ENCODE results near the gene RCBTB2.
"Not testable (repeated sequence)": the region's sequence is repeated elsewhere in the genome, so short reads cannot be mapped to it uniquely, and the experiment has no call there.

Gene RCBTB2

DNA sequence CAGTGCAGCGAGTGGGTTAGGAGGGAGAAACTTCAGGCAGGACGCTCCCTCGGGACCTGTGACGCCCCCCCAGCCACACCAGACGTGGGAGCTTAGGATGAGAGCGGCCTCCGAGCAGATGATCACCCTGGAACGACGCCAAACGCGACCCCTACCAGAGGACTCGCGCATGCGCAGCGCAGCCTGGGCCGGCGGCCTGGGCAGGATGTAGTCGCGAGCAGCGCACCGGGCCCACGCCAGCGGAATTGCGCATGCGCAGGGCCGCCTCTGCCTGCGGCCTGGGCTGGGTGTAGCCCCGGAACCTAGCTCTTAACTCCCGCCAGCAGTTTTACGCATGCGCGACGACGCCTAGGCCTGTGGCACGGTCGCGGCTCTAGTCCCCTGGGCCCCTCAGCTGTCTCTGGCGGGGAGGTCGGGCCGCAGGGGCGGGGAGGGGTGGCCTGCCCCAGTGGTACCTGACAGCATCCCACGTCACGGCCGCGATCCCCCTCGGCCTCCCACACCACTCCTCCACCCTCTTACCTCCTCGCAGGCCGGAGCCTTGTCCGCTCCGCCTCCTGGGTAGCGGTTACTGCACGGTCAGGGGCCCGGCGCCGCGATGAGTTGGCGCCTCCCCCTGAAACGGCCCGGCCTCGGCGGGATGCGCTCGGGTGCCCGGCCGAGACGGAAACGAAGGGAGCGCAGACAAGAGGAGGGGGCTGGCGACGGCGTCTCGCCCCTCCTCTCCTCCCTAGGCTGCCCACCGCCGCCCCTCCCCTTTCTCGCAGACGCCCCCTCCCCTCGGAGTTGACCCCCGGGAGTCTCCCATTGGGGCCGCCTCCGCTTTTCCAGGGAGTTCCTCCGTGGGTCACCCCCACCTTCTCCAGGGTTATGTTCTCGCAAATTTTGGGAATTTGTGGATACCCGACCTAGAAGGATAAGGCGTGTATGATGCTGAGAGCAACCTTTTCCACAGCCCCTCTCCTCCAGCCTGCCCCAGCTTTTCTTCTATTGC is at the start of gene RCBTB2:
Gene RCBTB2, minus strand, starts transcription at position 575 of the 994 bp plus-strand sequence. CDS start 11,141 bp downstream, outside the sequence.
- DNase-seq = peak; percentile 97

DNA sequence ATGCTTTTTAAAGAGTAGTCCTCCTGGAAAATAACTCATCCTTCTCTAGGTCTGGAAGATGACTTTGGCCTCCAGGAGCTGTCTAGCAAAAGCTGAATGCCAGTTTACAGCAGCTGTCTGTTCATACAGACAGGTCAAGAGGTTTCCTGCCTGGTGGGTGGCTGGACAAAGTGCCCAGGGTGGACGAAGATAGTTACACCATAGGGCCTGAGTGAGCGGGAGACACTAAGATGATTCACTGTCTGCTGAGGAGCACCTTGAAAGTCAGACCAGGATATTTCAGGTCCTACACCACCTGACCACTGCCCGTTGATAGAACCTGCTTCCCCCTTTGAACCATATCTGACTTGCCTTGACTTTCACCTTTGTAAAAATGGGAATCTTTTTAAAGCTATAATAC is 49.2 kb upstream of the RCBTB2 start:
- no peak for DNase-seq

DNA sequence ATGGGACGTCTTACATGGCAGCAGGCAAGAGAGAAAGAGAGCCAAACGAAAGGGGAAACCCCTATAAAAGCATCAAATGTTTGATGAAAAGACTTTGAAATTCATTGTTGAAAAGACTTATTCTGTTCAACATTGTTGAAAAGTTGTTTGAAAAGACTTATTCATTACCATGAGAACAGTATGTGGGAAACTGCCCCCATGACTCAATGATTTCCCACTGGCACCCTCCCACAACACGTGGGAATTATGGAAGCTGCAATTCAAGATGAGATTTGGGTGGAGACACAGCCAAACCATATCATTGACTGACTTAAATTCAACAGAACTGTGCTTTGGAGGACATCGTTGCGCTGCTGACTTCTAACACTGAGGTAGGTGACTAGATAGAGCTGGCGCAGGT is 48.0 kb upstream of the RCBTB2 start:
- no peak for DNase-seq

DNA sequence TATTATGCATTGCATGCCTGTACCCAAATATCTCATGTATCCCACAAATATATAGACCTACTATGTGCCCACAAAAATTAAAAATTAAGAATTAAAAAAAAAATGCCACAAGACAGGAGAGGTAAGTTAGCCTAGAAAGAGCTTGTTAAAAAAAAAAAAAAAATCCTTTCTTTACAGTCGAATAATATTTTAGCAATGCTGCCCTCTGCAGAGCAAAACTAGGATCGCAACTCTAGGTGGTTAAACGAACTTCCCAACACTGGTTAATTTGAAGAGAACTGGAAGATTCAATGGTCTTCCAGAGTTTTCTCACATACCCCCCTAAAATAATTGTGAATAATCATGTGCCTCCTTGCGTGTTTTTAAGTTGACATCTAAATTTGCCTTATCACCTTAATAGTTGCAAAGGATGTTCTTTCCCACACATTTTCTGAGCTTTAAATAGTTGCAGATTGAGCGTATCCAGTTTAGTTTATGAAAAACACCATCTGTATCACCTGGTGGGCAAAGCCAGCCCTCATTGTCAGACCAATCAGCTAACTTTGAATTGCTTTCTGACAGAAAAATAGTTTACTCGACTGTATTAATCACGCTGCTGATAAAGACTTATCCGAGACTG is 47.4 kb upstream of the RCBTB2 start:
- DNase-seq = peak; percentile 62

DNA sequence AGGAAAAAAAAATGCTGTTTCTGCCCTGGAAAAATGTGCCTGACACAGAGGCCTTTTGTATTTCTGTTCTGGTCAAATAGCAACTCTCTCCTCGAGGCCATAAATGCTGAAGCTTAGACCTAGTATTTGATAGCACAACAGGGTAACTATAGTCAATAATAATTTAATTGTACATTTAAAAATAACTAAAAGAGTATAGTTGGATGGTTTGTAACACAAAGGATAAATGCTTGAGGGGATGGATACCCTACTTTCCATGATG is 47.0 kb upstream of the RCBTB2 start:
- not testable (repeated sequence) for DNase-seq

DNA sequence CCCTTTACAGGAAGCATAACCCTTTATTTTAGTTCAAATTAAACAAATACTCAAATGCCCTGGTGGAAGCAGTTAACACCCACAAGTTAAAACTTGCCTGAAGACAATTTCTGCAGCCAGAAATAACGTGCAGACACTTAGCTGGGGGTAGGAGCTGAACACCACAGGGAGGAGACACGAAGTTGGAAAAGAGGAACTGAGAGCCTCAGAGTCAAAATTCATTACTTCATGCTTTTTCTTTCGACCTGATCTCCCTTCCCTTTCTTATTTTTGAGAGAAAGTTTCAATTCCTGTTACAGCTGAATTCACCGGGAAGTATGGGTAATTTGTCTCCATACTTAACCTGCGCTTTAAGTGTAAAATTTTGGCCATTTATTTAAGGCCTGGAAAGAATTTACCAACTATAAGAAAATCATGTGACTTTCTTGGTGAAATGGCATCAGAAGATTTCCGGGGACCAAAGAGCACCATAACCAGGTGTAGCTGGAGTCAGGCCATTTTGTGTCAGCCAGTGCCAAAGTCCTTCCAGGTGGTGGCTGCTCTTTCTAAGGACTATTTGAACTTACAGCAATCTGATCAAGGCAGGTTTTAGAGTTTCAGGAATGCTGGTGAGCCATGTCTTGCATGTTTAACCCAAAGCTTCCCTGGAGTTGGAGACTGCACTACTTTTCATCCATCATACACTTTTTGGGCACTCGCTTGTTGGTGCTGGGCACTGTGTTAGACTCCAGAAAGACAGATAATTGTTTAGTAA is 46.5 kb upstream of the RCBTB2 start:
- no peak for DNase-seq

DNA sequence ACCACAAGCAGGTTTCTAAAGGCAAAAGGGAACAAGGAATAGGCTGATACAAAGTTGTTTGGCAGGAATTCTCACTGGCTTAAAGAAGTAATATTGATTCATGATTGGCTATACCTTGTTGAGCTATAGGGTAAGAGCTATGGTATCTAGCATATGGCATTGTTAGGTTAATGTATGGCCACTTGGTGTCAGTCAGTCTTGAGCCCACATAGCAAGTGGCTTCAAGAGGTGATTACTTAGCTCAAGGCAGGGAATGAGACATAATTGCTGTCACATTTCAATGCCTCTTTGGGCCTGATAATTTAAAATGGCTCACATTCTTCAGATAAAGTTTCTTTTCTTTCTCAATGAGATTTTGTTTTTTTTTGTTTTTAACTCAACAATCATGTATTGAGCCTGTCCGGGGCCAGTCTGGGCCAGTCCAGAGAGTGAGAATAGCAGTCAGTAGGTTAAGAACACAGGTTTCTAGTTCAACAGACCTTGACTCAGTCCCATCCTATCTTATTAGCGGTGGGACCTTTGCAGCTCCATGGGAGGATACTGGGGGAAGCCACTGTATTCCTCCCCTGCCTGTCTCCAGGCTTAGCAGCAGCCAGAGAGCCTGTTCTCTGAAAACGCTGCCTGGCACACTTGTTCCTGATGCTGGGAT is 45.8 kb upstream of the RCBTB2 start:
- DNase-seq = no peak

DNA sequence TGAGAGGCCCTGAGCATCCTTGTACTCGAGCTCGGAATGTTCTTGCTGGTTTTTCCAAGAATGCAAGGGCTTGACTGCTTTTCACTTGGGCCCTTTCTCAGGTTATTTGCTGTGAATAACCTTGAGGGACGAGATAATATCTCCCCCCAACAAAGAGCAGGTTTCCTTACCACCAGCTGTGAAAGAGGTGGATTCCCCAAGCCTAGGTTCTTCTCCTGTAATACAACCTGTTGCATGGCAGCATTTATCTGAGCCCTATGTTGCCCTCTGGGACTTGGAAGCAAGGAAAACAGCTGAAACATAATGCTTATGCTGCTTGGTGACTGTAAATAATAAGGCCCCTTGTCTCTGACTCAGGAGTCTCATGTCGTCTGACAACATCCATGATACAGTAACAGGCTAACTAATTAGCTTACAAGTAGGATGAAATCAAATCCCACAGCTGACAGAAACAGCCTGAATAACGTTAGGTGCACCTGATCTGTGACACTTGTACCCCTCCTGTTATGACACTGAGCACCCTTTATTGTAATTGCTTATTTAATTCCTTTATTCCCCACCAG is 43.6 kb upstream of the RCBTB2 start:
- DNase-seq = no peak

DNA sequence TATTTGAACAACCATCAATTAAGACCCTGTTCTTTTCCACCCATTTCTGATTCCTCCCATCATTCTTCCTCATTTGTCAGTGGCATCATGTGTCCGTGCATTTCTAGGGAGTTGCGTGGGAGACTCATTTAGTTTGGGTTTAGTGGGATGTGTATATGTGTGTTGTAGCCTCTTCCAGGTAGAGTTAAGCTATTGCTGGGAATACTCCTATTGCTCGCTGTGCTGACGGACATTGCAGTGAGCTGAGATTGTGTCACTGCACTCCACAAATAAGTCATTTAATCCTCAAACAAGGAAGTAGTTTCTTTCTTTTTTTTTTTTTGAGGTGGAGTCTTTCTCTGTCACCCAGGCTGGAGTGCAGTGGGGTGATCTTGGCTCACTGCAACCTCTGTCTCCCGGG is 42.2 kb upstream of the RCBTB2 start:
- DNase-seq = no peak

DNA sequence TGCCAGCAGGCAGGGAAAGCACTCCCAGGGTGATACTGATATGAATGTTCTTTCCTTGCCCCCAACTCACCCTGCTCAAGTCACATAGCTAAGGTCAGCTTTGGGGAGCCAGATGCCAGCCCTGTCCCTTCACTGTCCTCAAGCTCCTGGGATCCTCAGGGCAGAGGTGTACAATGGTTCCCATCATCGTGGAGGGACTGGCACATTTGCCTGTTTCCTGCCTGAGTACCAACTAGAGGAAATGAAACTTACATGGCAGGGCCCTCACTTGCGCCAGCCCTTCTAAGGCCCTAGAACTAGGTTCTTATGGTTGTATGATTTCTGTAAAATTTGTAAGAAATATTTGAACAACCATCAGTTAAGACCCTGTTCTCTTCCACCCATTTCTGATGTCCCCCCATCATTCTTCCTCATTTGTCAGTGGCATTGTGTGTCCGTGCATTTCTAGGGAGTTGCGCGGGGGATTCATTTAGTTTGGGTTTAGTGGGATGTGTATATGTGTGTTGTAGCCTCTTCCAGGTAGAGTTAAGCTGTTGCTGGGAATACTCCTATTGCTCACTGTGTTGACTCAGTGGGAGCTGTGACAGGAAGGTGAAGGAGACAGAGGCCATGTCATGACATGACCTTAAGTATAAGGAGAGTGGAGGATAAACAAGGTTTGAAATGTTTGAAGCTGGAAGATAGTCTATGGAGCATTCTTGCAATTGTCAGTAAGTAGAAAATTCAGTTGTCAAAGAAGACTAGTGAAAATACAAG is 41.3 kb upstream of the RCBTB2 start:
- no peak for DNase-seq

DNA sequence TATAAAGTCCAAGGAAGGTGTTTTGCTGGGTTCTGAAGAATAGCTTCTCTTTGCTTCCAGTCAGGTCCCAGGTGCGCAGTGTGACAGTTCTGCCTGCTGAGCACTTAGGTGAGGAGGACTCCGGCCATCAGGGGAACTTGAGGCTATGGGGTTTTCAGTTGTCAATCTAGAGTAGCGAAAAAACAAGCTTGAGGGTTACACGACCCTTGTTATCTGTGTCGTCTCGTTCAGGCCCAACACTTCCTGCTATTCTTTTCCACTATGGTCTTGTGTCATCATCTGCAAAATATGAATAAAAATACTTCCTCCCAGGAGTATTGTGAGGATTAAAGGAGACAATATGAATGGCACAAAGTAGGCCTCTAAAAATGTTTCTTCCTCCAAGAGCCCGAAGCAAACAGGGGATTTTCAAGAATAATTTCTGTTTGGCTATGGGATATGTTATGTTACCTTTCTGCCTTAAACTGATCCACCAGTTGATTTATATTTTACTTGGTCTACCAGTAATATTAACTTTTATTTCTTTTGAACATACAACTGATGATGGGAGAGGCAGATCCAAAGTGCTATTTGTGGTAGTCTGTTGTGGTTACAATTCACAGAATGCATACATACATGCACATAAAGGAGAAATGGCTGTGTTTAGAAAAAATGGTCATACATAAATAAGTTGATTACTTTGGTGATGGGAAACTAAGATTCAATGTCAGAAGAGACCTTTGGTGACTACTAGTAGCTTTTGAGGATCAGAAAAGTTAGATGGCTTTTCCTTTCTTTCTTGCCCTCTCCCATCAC is 40.5 kb upstream of the RCBTB2 start:
- DNase-seq = no peak

DNA sequence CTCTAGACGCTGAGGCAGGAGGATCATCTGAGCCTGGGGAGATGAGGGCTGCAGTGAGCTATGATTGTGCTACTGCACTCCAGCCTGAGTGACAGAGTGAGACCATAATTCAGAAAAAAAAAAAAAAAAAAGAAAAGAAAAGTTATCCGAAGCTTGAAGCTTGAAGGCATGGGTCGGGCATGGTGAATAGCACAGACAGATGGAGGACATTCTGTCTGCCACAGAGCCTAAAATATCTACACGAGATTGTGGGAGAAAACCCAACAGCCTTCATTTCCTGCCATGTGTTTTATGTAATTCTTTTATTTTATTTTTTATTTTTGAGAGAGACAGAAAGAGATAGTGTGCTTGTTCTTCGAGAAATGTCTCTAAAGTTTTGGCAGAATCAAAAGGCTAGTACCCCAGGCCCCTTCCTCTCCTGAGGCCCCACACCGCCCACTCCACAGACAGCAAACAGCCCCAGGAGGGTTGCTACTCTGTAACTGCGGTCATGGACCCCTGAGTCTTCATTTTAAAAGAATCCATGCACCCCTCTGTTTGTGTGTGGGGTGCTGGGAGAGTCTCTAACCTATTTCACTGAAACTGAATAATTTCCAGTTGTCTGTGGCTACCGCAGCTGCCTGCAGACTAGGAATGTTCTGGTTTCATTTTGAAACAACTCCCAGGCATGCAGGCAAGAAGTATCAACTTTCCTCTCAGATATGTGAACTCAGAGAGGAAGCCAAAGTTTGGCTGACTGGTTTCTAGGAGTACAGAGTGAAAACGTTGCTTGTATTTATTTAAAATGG is 38.4 kb upstream of the RCBTB2 start:
- peak; percentile 50 for DNase-seq

DNA sequence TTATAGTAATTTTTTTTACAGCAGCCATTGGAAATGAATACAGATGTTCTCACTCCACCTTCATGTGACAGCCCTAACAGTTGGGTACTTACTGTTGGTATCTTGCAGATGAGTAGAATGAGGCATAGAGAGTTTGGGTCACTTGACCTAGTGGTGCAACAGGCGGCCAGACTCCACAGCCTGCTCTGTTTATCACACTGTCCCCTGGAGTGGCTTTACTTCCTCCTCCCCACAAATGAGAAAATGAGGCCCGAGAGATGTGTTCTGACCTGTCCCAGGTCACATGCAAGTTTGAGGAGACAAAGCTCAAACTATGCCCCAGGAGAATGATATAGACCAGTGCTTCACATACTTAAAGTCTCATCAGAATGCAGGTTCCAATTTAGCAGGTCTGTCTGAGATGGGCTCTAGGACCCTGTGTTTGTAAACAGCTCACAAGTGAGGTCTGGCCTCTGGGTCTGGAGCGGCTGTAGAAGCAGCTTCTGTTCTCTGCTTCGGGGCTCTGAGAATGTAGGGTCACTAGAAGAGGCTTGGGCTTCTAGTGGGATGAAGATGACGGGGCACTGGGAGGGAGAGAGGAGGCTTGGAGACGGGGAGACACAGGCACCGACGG is 37.4 kb upstream of the RCBTB2 start:
- DNase-seq = no peak

DNA sequence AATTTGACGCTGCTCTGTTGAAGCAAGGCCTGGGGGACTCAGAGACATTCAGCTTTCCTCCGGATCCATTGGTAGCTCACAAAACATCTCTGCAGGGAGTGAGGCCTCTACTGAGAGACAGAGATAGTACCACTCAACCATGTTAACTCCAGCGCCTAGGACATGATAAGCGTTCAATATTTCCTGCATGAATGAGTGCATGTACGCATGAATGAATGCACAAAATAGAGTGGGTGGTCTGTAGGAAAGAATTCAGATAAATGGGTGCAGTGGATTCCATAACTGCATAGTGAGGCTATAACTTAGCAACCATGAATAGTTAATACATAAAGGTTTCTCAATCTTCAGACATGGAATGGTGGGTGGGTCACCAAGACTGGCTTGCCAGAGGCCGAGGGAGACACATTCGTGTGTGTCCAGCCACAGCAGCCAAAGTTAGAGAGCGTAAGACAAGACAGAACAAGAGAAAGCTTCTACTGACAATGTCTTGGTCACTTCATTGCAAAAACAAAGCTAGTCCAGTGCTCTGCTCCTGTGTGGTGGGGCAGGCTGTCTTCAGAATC is 36.3 kb upstream of the RCBTB2 start:
- no peak for DNase-seq

DNA sequence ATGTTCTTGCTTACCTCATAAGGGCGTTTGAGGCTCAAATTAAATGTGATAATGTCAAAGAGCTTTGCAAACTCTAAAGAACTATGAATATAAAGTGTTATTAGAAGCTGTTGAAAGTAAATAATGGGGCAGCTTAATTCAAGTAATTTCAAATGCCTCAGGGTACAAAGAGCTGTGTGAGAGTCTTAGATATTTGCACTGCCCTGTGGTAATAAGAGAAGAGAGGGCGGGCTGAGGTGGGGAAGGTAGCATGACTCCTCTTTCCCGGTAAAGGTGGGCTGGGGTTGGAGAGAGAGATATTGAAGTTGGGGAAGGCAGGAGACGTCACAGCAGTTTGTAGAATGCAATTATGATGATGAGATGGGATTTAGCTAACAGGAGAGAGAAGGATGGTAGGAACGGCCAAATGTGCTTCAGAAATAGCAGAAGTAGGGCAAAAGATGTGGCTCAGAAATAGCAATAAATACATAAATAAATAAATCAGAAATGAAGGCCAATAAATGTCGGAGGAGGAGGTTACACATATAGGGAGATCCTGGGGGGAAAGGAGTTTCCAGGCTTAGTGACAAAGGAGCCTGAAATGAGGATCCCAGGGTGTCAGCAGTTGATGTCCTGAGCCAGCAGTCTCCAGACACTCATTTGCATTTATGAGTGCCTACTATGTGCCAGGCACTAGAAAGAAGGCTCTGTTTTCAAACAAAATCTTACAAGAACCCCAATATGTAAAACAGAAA is 35.7 kb upstream of the RCBTB2 start:
- DNase-seq = no peak

DNA sequence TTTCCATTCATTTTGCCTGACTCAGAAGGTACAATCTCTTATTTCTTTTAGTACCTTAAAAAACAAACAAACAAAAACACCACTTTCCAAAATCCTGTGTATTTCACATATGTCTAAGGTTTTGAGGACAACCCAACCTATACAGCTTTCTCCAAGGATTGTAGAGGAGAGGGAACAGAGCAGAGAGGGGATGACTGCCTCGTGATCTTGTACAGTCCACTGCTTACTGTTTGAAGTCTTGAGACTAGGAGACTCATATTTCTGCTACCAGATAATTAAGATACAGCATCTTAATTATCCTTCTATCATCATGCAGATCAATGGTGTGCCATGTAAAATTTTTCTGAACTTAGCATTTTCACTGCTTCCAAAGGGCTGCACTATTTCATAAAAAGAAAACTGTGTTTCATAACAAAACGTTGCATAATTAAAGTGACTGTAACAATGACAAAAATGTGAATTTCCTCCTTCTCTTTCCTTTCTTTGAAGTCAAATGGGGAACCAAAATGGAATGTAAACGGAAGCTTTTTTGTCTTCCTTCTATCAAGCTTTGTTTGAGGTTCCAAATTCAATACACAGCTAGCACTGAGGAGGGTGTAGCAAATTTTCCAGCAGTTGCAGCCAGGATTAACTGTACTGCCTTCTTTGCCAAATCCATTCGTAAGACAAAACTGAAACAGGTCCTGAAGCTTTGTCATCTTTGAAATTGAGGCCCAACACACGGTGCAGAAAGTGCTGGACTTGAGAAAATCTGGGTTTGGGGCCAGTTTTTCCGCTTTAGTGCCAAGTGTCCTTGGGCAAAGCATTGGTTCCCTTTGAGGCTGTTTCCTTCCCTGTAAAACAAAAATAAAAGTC is 34.9 kb upstream of the RCBTB2 start:
- DNase-seq = no peak

DNA sequence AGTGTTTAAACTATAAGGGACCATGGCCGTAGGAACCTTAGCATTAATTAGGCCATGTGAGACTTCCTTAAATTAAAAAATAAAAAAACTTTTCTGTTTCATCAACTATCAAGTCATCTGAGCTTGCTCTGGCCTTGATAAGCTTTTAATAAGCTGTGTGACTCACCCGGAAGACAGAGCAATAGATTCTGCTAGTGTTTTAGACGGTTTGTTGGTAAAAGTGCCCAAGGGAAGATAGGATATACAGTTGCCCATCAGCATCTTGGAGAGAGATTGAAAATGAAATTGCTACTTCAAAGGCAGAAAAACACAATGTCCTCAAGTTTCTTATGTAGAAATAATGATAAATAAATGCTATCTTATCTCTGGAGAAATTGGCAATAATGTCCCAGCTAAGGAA is 31.2 kb upstream of the RCBTB2 start:
- DNase-seq = peak; percentile 42

DNA sequence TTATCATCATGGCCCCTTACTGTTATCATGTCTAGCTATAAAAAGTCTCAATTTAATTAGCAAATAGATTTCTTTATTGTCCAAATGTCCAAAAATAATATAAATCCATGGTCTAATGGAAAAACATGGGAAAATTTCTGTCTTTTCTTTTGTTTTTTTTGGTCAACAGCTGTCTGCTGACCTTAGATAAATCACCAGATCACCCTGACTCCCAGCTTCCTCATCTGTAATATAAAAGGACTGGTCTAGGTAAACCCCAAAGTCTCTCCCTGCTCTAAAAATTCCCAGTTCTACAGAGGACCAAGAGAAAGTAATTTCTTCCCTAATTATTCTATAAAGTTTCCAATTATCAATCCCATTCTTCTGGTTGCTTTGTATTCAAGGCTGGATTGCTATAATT is 30.7 kb upstream of the RCBTB2 start:
- no peak for DNase-seq
